Psoas muscle (tissue), 8 donors: ENCODE data around the gene SLC25A6. TPM values are rescaled to one million over a fixed set of nuclear protein-coding genes. Genes with fewer than 3 reads are reported as not detected.

ENCODE experiments used
- ATAC-seq, 4 donors: fragments of 200-7000 bp; cut with Tn5 transposase; one replicate each; pipeline ENCODE4 v1.9.1; 2020; ENCODE audit warnings: moderate library complexity in 3 of 4, mild to moderate bottlenecking in 2 of 4
- DNase-seq, 2 donors: peaks; one replicate each; pipeline ENCODE4 v3.0.0-alpha.2; 2020
- H3K27ac ChIP-seq: fragments of 200-600 bp; one replicate; pipeline ENCODE4 v1.8.0; 2022
- H3K27me3 ChIP-seq, 3 donors: fragments of 200-600 bp in 1 of 3; one replicate each; pipeline versions ENCODE4 v1.6.1 to v1.8.0; 2013 to 2022; ENCODE audit warnings: low read length in 2 of 3, mild to moderate bottlenecking in 2 of 3, moderate library complexity in 1 of 3; ENCODE audit not compliant: insufficient read depth in 3 of 3
- H3K36me3 ChIP-seq, 2 donors: fragments of 200-600 bp in 1 of 2; one replicate each; pipeline versions ENCODE4 v1.6.1 to v1.8.0; 2013 to 2022; ENCODE audit warnings: low read depth in 1 of 2, mild to moderate bottlenecking in 1 of 2, moderate library complexity in 1 of 2; ENCODE audit not compliant: insufficient read depth in 1 of 2
- H3K4me1 ChIP-seq: fragments of 200-600 bp; one replicate; pipeline ENCODE4 v1.8.0; 2022
- H3K4me3 ChIP-seq: fragments of 200-600 bp; one replicate; pipeline ENCODE4 v1.8.0; 2022; ENCODE audit warnings: mild to moderate bottlenecking
- H3K9me3 ChIP-seq: fragments of 200-600 bp; one replicate; pipeline ENCODE4 v1.8.0; 2022
- CTCF ChIP-seq: fragments of 200-600 bp; IDR thresholded peaks from one replicate; pipeline ENCODE4 v1.8.0; 2022; ENCODE audit warnings: antibody characterized with exemption
- WGBS, 3 donors: extraction: QIAGEN DNeasy Blood & Tissue Kit; methylation state at CpG; one replicate each; pipeline versions ENCODE4 v1.1.6 to v1.1.7; 2013; 5-methylcytosine and 5-hydroxymethylcytosine counted together
- intact Hi-C, 2 donors: fragments of 100-400 bp; cut with DNase I; formaldehyde crosslinking; loops; one replicate each; pipeline versions ENCODE4 v1.11.0 to v1.14.2; 2022
- polyA plus RNA-seq, 3 donors: library from polyadenylated mRNA; stranded (reverse); fragments of 200-250 nt; gene quantifications; one replicate each; pipeline ENCODE4 v1.2.3, GENCODE V29; 2013
- total RNA-seq, 4 donors: library from RNA; stranded (reverse); fragmentation: NEBNext Ultra II Directional in 2 of 4; extraction: Animal tissue kit (Norgen Biotek cat#: 25700) in 2 of 4; gene quantifications; one replicate each; pipeline versions ENCODE4 v1.2.1 to v1.2.4, GENCODE V29; 2021 to 2023
- donor health status: healthy with polysubstance abuse.
- donor health status: DM: no; HTN: no; CAD: no; lungs with moderate emphysema.
- donor health status: Bipolar disorder and iron deficiency.
- donor health status: healthy.
- donor health status: DM: yes; HTN: yes; CAD: no.
- donor health status: DM: no; HTN: no; CAD: no.
- donor health status: DM: no; HTN: no; CAD: no.
- donor health status: DM: yes; HTN: yes; CAD: no.

SLC25A6 gene
- total and polyA plus RNA-seq, 7 donors: 48.4 to 189 (median 83.0) TPM

DNA sequence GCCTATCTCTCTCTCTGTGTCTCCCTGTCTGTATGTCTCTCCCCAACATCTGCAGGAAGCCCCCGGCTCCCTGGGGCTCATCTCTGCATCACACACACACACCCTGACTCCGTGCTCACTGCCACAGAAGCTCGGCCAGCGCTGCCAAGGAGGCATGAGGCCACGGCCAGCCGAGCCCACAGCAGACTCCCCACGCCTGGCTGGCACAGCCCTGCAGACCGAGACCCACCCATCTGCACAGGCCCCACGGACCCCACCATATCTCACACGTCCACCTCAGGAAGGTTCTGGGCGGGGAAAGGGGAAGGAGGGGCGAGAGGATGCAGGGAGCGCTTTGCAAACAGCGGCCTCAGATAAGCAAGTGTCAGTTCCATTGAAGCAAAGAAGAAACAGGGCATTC is 28.5 kb upstream of the SLC25A6 start:
- DNase-seq (no peak), ATAC-seq (peak in 2 of 4 donors; percentile 6 to 14)
- peaks cover 0 to 10% of the 10 kb centered on the region in 2 donors for H3K36me3 ChIP-seq
- H3K9me3 ChIP-seq: peaks cover 12% of the 10 kb centered on the region
- 67 to 77% (median 71%) methylated on average over 13 to 14 of the region's 14 CpGs for WGBS, 3 donors
- no peaks in the 10 kb centered on the region for H3K27me3 ChIP-seq
- H3K4me3 ChIP-seq: no peak overlapping the region
- intact Hi-C loops: no loop called here
- TF ChIP-seq CTCF: no peak
- H3K4me1 ChIP-seq: no peaks in the 10 kb centered on the region
- no peak overlapping the region for H3K27ac ChIP-seq

DNA sequence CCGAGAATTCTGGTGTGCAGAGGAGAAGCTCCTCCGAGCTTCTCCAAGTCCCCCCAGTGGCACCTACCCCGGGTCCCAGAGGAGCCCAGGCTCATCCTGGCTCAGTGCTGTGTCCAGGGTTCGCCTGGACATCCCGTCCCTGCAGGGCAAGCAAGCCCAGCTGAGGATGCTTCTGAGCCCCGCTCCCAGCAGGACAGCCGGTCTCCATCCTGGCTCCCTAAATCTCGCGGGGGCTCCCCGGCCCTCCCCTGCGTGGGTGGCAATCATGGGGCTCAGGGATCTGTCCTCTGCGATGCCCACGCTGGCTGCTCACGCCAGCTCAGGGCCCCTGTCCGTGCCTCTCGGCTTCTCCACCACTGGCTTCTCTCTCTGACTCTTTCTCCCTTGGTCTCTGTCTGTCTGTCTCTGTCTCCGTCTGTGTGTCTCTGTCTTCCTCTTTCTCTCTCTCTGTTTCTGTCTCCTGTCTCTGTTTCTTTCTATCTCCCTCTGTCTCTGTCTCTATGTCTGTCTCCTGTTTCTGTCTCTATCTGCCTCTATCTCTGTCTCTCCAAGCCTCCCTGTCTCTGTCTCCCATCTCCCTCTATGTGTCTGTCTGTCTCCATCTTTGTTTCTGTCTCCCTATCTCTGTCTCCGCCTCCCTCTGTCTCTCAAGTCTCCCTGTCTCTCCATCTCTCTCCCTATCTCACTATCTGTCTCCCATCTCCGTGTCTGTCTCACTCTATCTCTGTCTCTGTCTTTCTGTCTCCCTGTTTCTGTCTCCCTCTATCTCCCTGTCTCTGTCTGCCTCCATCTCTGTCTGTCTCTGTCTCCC is 27.8 kb upstream of the SLC25A6 start:
- no peak overlapping the region for H3K4me3 ChIP-seq
- DNase-seq (no peak), ATAC-seq (peak in 3 of 4 donors; percentile 12 to 16 (median 15))
- H3K4me1 ChIP-seq: no peaks in the 10 kb centered on the region
- H3K36me3 ChIP-seq: peaks cover 0 to 10% of the 10 kb centered on the region in 2 donors
- intact Hi-C loops: no loop called here
- H3K27me3 ChIP-seq: no peaks in the 10 kb centered on the region
- WGBS, 3 donors: 85 to 91% (median 87%) methylated on average over 17 to 19 of the region's 19 CpGs
- no peak for TF ChIP-seq CTCF
- H3K9me3 ChIP-seq: peaks cover 12% of the 10 kb centered on the region
- H3K27ac ChIP-seq: no peak overlapping the region

DNA sequence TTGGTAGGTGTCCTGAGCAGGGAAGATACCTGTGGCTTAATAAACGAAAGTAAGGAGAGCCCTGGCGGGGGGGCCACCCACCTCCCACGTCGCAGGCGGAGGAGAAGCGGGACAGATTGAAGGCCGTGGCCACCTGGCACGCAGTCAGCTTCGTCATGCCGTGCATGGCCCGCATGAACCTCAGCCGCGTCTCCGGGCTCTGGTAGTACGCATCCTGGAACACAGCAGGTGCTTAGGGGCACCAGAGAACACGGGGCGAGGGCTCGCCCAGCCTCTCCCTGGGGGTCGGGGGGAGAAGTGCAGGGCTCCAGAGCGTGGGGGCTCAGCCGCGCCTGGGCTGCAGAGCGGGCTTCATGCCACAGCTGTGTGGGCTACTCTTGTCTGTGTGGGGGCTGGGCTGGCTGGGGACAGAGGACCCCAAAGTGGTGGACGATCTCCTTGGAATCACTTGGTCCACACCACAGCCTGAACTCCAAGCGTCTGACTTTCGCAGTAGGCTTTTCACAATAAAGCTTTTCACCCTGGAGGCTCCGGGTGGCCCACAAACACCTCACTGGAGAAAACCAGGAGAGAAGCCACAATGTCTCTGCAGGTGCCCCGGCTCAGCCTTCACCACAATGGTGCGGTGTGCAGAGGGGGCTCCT is 27.1 kb upstream of the SLC25A6 start:
- Histone ChIP-seq H3K4me1 (no peaks in the 10 kb centered on the region), H3K27me3 (no peaks in the 10 kb centered on the region), H3K27ac (no peak overlapping the region), H3K4me3 (no peak overlapping the region), H3K9me3 (peaks cover 12% of the 10 kb centered on the region), H3K36me3 (peaks cover 0 to 17% of the 10 kb centered on the region in 2 donors)
- TF ChIP-seq CTCF: no peak
- ATAC-seq: peak in 3 of 4 donors; percentile 20 to 29 (median 22)
- 89 to 93% (median 90%) methylated on average over 29 of the region's 29 CpGs for WGBS, 3 donors
- intact Hi-C loops: no loop called here
- DNase-seq: no peak

- H3K9me3 ChIP-seq: peaks cover 12% of the 10 kb centered on the region
- no peak overlapping the region for H3K4me3 ChIP-seq
- intact Hi-C loops: no loop called here
- DNase-seq (no peak), ATAC-seq (no peak)
- H3K27me3 ChIP-seq: no peaks in the 10 kb centered on the region
- TF ChIP-seq CTCF: no peak
- no peaks in the 10 kb centered on the region for H3K4me1 ChIP-seq
- peaks cover 0 to 25% of the 10 kb centered on the region in 2 donors for H3K36me3 ChIP-seq
- H3K27ac ChIP-seq: no peak overlapping the region
- WGBS, 3 donors: 93 to 94% (median 93%) methylated on average over 19 to 20 of the region's 20 CpGs
Measured at GRCh38 chrX:1417921-1418771, 26.2 kb upstream of the SLC25A6 start.
